ENCODE measurements around the gene ZNF792.
"Not testable (repeated sequence)": the region's sequence is repeated elsewhere in the genome, so short reads cannot be mapped to it uniquely, and the experiment has no call there.

The ZNF792 gene

DNA sequence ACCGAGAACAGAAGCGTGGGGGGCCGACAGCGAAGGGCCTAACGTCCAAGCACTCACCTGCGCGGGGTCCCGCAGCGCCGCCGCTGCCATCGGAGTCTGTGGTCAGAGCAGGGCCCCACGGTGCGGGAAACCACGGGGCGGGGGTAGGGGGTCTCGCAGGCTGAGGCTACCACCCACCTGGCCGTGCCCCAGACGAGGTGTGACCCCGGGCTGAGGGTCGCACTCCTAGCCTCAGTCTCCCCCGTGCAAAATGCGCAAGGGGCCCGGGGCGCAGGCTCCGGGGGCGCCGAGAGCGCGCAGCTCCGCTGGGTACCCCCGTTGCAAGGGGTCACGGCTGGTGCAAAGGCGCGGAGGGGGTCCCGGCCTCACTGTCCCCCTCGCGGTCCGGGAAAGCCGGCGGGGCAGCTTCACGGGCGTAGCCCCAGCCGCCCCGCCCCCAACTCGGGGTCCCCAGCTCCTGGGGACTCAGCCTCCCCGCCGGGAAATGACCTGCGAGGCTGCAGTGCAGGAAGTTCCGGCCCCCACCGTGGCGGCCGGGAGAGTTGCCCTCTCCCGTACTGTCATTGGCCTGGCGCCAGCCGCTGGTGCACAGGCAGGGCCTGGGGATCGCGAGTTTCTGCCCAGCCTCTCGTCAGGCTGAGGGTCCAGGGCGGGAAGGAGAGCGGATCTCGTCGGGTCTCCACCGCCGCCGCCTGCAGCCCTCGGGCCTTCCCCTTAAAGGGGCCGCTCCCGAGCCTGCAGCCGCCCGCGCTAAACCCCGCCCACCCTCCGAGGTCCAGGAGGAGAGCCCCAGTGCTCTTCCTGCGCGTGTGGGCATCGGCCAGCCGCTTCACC lies at the start of gene ZNF792:
Gene ZNF792, minus strand, starts transcription at position 657 of the 834 bp plus-strand sequence. Its CDS starts 567 bp downstream, at position 90.
- DNase-seq, result peak; percentile 17

DNA sequence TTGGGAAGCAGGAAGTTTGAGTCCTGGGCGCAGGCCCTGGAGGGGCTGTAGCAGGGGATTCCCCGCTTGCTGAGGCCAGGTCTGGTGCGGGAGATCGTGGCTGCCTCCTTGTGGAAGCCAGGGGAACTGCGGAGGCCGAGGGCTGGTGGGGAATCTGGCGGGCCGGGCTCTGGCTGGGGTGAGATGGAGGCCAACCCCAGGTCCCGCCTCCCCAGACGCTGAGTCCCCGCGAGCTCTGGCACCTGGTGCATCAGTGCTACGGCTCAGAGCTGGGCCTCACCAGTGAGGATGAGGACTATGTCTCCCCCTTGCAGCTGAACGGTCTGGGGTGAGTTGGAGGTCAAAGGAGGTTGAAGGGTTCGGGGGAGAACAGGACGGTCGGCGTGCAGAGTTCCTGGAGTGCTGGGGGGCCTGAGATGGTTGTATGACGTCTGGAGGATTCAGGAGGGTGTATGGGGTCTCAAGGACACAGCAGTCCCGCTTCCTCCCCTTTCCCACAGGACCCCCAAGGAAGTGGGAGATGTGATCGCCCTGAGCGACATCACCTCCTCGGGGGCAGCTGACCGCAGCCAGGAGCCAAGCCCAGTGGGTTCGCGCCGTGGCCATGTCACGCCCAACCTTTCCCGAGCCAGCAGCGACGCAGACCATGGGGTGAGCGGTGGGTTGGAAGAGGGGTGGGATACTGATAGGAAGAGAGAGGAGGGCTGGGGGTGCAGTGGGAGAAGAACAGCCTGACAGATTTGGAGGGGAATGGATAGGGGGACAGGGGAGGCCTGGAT lies 49.2 kb upstream of the ZNF792 start:
- DNase-seq, result peak; percentile 23

DNA sequence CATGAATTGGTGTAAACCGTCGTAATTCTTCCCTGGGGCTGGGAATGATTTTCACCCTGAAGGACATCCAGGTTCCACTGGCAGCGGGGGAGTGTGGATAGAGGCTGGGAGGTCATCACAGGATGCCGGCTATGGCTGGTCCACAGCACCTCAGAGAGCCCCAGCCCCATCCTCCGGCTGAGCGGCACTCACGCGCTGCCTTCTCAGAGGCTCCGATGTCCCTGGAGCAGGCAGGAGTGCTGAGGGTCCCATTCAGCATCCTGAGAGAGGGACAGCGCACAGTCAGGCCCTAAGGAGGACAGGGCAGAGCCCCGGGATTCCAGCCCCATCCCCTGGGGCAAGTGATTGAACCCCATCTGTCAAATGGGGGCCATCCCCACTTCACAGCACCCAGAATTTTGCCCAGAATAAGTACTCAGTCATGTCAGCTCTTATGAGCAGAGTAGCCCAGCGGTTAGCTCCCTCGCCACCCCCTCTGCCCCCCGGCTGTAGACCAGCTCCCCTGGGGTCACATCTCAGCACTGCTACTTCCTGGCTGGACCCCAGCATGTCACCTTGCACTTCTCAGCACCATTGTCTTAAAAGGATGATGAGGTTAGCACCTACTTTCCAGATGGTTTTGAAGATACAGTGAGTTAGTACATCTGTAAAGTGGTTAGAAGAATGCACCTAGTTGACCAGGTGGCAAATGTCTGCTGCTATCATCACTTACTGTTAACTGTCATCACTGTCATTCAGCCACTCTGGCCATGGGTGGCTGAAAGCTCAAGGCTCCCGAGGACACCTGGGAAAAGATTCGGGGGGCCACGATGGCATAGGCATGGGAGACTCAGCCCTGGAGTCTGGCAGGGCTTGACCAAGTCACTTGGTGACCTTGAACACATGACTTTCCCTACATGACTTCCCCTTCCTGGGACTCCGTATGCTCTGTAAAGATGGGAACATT lies 48.0 kb upstream of the ZNF792 start:
- DNase-seq, result no peak

DNA sequence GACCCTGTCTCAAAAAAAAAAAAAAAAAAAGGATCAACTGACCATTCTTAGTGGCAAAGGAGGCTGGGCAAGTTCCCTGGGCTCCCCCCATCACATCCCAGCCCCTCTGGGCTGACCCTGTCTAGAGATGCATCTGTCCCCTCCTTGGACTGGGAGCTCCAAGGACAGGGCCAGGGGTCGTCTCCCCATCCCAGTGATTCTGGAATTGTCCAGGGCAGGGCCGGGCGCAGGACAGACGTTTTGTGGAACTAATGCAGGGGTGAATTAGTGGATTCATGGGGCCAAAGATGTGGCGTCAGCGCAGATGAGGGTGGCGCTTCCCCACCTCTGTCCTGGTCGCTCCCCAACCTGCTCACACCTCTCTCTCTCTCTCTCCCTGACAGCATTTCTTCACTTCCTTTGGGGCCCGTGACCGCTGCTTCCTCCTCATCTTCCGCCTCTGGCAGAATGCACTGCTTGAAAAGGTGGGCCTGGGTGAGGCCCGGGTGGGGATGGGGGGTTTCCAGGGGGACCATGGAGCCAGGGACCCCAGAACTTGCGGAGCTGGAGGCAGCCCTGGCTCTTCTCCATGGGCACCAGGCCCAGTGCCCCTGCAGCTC lies 47.2 kb upstream of the ZNF792 start:
- no peak for DNase-seq

DNA sequence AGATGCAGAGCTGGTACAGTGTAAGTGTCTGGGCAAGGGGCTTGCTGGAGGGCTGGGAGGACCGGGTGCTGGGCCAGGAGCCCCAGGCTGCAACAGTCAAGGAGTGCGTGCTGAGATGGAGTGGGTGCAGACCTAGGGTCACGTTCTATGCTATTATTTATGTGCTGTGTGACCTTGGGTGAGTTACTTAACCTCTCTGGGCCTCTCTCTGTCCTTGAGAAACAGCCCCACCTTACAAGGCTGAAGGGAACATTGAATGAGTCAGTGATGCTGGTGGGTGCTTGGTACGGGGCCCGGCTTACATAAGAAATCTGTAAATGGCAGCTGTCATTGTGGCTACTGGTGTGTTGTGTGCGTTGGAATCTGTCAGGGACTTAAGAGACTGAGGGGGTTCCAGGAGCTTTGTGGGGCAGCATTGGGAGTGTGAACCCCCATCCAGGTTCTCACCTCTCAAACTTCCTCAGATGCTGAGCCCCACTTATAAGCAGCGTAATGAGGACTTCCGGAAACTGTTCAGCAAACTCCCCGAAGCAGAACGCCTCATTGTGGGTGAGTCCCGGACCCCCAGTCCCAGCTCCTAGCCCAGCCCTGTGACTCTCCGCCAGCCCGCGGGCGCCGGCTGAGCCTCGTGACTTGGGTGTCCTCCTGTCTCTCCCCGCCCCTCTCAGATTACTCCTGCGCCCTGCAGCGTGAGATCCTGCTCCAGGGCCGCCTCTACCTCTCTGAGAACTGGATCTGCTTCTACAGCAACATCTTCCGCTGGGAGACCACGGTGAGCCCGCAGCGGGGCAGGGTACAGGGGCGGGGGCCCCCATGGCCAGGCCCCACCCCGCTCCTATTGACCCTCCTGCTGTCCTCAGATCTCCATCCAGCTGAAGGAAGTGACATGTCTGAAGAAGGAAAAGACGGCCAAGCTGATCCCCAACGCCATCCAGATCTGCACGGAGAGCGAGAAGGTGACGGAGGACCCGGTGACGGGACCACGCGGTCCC lies 45.7 kb upstream of the ZNF792 start:
- no peak for DNase-seq

DNA sequence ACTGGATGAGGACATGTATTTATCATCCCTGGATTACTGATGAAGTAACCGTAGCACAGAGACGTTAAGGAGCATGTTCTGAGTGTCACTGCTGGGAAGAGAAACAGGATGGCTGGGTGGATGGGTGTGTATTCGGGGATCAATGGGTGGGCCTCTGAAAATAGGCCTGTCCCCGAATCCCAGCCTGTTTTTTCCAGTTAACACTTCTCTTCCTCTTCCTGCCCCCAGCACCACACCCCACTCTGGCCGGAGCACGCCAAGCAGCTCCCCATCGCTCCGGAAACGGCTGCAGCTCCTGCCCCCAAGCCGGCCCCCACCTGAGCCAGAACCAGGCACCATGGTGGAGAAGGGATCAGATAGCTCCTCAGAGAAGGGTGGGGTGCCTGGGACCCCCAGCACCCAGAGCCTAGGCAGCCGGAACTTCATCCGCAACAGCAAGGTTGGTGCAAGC lies 44.9 kb upstream of the ZNF792 start:
- DNase-seq, result no peak

DNA sequence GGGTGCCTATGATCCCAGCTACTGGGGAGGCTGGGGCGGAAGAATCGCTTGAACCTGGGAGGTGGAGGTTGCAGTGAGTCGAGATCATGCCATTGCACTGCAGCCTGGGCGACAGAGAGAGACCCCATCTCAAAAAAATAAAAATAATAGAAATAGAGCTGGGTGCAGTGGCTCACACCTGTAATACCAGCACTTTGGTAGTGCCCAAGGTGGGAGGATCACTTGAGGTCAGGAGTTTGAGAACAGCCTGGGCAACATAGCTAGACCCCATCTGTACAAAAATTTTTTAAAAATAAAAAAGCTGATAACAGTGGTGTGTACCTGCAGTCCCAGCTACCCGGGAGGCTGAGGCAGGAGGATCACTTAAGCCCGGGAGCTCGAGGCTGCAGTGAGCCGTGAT lies 43.4 kb upstream of the ZNF792 start:
- DNase-seq, result not testable (repeated sequence)

DNA sequence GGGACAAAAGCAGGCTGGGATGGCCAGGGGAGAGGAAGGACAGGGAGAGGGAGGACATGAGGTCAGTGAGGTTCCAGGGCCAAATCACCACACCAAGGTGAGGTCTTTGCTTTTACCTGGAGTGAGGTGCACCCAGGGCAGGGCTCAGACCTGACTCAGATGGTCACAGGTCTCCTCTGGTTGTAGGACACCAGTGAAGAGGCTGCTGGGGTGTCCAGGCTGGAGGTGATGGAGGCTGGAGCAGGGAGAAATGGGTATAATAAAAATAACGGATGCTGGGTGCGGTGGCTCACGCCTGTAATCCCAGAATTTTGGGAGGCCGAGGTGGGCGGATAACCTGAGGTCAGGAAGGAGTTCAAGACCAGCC lies 43.0 kb upstream of the ZNF792 start:
- no peak for DNase-seq

DNA sequence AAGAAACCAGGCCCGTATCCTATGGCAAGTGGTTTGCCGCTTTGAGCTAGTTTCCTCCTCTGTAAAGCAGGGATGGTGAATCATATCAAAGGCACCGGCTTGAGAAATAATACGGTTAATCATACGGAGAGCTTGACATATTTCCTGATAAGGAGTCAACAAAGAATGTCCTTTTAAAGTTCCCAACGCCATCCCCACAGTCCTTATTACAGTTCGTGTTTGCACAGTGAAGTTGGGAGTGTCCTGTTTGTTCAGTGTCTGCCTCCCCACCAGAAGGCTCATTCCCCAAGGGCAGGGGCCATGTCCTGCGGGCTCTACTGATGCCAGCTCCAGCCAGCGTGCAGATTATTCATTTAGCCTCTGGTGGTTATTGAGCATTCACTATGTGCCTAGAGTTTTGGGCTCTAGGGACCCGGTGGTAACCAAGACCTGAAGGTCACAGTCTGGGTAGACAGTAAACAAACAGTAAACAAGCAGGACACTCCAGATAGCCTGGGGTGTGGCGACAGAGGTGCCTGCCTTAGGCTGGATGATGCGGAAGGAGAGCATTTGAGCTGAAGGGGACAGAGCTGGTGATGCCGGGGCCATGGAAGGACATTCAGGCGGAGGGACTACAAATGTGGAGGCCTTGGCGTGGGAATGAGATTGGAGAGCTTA lies 42.4 kb upstream of the ZNF792 start:
- peak; percentile 19 for DNase-seq

DNA sequence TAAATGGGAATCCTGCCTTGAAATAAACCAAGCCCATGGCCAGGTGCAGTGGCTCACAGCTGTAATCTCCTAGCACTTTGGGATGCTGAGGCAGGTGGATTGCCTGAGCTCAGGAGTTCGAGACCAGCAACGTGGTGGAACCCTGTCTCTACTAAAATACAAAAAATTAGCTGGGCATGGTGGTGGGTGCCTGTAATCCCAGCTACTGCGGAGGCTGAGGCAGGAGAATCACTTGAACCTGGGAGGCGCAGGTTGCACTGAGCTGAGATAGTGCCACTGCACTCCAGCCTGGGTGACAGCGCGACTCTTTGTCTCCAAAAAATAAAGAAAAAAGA lies 41.9 kb upstream of the ZNF792 start:
- not testable (repeated sequence) for DNase-seq

DNA sequence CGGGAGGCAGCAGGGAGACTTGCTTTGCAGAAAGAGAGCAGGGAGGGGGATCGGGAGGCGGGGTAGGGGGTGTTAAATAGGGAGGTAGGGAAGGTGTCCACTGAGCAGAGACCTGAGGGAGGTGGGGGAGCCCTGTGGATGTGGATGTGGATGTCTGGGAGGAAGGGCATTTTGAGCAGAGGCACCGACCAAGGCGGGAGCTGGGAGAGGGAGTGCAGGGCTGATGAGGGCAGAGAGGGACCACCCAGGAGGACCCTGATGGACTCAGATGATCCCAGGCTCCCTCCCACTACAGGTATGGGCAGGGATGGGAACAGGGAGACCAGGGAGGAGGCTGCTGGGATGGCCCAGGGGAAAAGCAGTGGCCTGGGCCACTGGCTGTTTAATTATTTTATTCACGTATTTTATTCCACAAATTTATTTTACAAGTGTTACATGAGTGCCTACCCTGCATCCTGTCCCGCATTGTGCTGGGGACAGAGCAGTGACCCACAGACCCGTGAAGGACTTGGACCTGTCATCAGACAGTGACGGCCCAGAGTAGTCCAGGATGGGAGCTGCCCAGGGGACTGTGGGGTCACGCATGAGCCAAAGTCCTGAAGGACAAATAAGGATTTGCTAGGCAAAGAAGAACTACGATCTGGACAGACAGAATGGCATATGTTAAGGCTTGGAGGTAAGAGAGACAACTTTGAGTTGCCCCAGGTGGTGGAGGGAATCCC lies 41.4 kb upstream of the ZNF792 start:
- no peak for DNase-seq

DNA sequence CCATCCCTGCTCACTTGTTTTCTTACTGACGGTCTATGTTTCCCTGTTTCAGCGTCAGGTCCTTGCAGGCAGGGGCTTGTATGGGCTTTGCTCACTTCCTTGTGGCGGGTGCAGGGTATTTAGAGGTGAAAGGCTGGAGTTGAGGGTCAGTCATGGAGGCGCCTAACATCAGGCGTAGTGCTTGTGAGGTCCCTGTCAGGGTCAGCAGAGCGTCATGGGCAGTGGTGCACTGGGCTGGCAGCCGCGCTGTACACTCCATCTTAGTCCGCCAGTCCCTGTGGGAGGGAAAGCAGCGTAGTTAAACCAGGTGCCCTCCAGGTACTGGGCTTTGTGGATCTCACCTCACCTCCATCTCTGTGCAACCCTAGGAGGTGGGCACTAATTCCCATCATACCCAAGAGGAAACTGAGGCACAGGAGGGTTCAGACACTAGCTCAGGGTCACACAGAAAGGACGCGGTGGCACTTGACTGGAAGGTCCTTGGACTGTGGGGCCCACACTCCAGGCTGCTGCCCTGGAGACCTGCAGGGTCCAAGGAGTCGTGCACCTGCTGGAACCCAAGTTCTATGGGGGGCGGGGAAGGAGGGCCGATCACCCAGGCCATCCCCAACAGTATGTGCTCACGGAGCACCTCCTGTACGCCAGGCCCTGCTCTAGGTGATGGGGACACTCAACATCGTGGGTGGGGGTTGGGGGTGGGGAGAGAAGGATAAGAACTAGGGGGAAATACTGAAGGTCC lies 40.7 kb upstream of the ZNF792 start:
- no peak for DNase-seq

DNA sequence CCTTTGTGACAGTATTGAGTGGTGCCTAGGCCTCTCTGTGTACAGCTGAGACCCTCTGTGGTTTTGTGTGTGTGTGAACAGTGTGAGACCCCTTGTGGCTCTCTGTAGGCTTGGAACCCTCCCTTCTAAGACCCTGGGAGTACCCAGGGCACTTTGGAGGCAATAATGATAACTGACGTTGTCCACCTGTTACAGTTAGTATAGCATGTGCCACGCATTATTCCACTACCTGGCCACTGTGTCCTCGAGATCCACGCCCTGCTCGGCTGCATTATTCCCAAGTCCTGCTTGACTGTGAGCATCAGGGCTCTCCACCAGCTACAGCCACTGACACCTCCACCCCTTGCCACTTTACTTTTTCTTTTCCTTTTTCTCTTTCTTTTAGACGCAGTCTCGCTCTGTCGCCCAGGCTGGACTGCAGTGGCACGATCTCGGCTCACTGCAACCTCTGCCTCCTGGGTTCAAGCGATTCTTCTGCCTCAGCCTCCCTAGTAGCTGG lies 38.1 kb upstream of the ZNF792 start:
- DNase-seq, result no peak

DNA sequence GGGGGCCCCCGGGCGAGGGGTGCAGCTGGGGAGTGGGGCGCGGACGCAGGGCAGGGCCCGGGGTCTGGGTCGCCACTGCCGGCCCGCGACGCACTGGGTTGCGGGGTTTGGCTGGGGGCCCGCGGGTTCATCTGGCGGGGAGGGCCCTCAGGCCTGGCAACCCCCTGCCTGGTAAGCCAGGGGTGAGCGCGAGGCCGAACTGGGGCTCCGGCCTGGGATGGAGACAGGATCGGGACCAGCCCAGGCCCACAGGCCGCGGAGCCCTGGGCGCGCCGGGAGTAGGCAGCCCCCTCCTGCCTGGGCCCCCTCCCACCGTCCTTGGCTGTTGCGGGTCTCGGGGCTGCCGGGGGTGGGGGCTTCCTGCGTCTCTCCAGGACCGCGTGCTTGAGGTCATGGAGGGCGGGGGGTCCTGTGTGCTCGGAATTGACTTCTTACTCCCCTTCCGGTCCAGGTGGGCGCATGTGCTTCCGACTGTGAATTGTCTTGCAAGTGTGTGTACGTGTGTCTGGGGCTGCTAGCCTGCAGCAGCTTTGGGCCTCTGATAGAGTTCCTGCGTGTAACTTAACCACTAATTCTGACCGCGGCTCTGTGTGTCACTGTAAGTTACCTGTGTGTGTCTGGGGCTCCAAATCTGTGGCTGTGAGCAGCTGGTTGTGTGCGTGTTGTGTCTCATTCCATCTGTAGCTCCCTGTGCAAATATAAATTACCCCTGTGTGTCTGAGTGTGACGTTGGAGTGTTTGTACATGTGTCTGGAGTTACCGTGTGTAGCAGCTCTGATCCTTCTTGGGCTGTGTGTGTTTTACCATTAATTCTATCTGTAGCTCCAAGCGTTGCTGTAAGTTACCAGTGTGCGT lies 36.8 kb upstream of the ZNF792 start:
- DNase-seq, result peak; percentile 7

DNA sequence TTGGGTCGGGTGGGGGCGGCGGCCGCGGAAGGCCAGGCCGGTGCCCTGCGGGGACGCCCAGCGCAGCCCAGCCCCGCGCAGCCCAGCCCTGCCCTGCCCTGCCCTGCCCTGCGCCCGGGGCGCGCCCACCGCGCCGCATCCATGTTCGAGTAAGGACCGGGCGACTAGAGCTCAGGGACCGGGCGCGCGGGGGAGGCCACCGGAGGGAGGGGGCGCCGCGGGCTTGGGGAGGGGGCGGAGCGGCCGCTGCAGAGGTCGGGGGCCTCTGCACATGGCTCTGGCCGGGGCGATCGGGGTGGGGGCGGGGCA lies 36.3 kb upstream of the ZNF792 start:
- no peak for DNase-seq

DNA sequence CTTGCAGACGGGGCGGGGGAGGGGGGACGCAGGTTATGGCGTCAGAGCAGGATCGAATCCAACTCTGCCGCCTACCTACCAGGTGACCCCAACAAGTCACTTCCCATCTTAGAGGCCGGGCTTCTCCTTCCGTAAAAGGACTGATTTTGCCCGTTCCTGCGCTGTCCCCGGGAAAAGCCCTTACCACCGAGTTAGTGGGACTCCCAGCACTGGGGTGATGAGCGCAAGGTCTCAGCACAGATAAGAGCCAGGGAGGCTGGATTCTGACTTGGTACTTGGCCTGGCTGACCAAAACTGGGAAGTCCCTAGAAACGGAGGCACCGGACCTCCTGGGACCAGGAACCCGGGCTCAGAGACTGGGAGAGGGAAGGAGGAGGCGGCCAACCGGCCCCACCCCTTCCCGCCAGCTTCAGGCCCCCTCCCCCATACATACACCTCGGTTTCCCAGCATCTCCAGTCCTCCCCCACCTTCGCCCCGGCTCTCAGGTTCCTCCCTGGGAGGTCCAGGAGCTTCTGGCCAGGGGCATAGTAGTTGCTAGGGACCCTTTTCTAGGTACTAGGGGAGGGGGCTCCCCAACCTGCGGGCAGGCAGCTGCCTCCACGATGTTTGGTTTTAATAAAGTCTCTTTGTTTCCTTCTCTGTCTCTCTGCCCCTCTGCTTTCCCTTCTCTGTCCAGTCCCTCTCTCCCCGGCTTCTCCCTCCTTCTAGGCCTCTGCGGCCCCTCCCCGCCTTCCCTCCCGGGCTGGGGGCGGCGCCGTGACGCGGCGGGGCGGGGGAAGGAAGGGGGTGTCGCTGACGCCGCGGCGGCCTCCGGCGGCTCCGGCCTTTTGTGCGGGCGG lies 35.7 kb upstream of the ZNF792 start, which contains the start of gene GRAMD1A:
Gene GRAMD1A, plus strand, starts transcription at position 826 of the 840 bp plus-strand sequence. CDS start 156 bp downstream, outside the sequence.
- peak; percentile 71 for DNase-seq
